Measurements from ENCODE around the gene PLS1.

DNA sequence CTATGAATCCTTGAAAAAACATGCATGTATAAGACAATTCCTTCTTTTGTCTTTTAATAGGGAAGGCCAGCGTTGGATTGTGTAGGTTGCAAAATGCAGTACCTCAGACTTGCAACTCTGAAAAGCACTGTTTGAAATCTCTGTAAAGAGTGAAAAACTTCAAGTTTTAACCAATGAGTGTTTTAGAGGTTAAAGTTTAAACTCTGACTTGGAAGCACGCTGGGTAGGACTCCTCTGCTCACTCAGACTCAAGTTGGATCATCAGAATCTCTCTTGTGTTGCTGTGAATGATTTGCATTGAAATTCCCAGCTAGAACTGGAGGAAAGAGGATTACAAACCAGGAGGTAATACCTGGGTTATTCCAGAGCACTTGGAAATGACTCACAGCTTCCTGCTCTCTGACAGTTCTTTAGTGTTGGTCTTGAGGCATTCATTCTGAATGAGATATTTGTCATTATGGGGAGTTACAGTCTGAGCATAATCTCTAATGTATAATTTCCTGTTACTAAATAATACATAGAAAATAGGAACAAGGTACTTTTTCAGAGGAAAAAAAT is 49.1 kb downstream of the PLS1 start:
- TF ChIP-seq, protein P1, sequence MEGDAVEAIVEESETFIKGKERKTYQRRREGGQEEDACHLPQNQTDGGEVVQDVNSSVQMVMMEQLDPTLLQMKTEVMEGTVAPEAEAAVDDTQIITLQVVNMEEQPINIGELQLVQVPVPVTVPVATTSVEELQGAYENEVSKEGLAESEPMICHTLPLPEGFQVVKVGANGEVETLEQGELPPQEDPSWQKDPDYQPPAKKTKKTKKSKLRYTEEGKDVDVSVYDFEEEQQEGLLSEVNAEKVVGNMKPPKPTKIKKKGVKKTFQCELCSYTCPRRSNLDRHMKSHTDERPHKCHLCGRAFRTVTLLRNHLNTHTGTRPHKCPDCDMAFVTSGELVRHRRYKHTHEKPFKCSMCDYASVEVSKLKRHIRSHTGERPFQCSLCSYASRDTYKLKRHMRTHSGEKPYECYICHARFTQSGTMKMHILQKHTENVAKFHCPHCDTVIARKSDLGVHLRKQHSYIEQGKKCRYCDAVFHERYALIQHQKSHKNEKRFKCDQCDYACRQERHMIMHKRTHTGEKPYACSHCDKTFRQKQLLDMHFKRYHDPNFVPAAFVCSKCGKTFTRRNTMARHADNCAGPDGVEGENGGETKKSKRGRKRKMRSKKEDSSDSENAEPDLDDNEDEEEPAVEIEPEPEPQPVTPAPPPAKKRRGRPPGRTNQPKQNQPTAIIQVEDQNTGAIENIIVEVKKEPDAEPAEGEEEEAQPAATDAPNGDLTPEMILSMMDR (IDR thresholded peaks at IDR 0.05; ENCODE audit: low read depth, low read length, poor library complexity, severe bottlenecking): no peak
- TF ChIP-seq EZH2phosphoT487 (IDR thresholded peaks at IDR 0.05; ENCODE audit: borderline replicate concordance, low read length): no peak
